ENCODE results near the gene ADGRA1. TPM values are rescaled to one million over a fixed set of nuclear protein-coding genes. Genes with fewer than 3 reads are reported as not detected.

ADGRA1 gene
- polyA plus RNA-seq, 3 donors, result not detected

GRCh38 chr10:133139551-133140065, 51.9 kb downstream of the ADGRA1 start:
- H3K9me3 ChIP-seq (replicated peaks in 1 of 2; ENCODE audit: control insufficient read depth in 1 of 2, insufficient read depth in 1 of 2, low read length in 2 of 2), result no peaks in the 10 kb centered on the region
- H3K4me3 ChIP-seq (replicated peaks in 1 of 3; ENCODE audit: low read depth in 2 of 3, low read length in 3 of 3), result no peak overlapping the region
- no peak overlapping the region for H3K9ac ChIP-seq (ENCODE audit: insufficient read depth, low read length, poor library complexity, severe bottlenecking)
- no peak overlapping the region for H3K27ac ChIP-seq (ENCODE audit: low read depth in 1 of 2, low read length in 2 of 2)
- Mint-ChIP-seq H3K27ac (no peak overlapping the region), H3K36me3 (no peaks in the 10 kb centered on the region), H3K4me3 (no peak overlapping the region), H3K9me3 (no peaks in the 10 kb centered on the region), H3K27me3 (ENCODE audit: low read depth in 3 of 3) (peaks cover 2 to 10% (median 6%) of the 10 kb centered on the region in 3 donors), H3K4me1 (peaks cover 6% of the 10 kb centered on the region)
- H3K36me3 ChIP-seq (replicated peaks in 1 of 2; ENCODE audit: control insufficient read depth in 1 of 2, insufficient read depth in 2 of 2, low read length in 2 of 2), result no peaks in the 10 kb centered on the region
- TF ChIP-seq CTCF (IDR thresholded peaks at IDR 0.05), result no peak
- H3K4me1 ChIP-seq (ENCODE audit: control insufficient read depth in 1 of 2, insufficient read depth in 2 of 2, low read length in 2 of 2), result no peaks in the 10 kb centered on the region
- DNase-seq, result no peak
- H3K27me3 ChIP-seq (ENCODE audit: control insufficient read depth in 2 of 2, insufficient read depth in 2 of 2, low read length in 2 of 2), result no peaks in the 10 kb centered on the region
- 30% methylated on average over 15 of the region's 17 CpGs for WGBS (ENCODE audit: insufficient coverage)
- H4K20me1 ChIP-seq (ENCODE audit: insufficient read depth, low read length), result no peaks in the 10 kb centered on the region
- H2AFZ ChIP-seq (ENCODE audit: insufficient read depth, low read depth, low read length, poor library complexity, severe bottlenecking), result no peak overlapping the region
- H3K79me2 ChIP-seq (ENCODE audit: insufficient read depth, low read length), result no peaks in the 10 kb centered on the region
- intact Hi-C loops (cut with micrococcal nuclease), result loop anchor here (5.0 to 10.0 kb wide), 4 partner anchors 95 to 185 kb away; partner anchors contain the start of genes UTF1 (in 1 of the 2) and VENTX (in 1 of the 2)
- H3K4me2 ChIP-seq (replicated peaks; ENCODE audit: extremely low read depth, low read length, poor library complexity, severe bottlenecking), result no peak overlapping the region

DNA sequence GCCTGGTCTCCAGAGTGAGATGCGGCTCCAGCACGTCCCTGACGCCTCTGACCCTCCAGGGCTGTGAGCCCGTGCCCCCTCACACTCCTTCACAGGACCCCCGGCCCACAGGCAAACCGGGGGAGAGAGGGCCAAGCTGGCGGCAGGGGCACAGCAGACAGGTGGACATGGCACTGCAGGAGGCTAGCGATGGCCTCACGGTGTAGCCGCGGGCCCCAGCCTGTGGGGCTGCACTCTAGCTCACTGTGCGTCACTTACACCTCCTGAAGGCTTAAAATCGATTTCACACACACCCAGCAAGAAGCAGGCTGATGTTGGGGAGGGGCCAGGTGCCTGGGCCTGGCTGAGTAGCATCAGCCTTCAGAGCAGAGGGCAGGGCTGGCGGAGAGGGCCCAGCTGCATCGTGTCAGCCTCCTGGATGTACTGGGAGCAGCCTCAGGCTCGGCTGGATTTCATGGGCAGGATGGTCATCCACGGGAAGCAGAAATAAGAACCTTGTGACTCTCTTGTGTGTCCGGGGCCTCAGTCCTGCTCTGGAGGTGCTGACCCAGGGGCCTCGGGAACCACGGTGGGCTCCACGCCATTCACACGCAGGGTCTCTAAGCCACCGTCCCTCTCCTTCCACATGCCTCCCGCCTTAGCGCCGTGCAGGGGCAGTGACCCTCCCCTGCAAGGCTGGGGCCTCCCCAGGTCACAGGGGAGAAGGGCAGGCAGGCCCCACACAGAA, 52.9 kb downstream of the ADGRA1 start:
- intact Hi-C loops (cut with micrococcal nuclease), result loop anchor here (5.0 to 10.0 kb wide), 4 partner anchors 94 to 184 kb away; partner anchors contain the start of genes UTF1 (in 1 of the 2) and VENTX (in 1 of the 2)
- H3K9ac ChIP-seq (ENCODE audit: insufficient read depth, low read length, poor library complexity, severe bottlenecking), result no peak overlapping the region

More for the DNA sequence above, 52.9 kb downstream of the ADGRA1 start:
- Histone ChIP-seq H3K4me2 (replicated peaks; ENCODE audit: extremely low read depth, low read length, poor library complexity, severe bottlenecking) (no peak overlapping the region), H3K79me2 (ENCODE audit: insufficient read depth, low read length) (no peaks in the 10 kb centered on the region), H3K27ac (ENCODE audit: low read depth in 1 of 2, low read length in 2 of 2) (no peak overlapping the region), H3K4me3 (replicated peaks in 1 of 3; ENCODE audit: low read depth in 2 of 3, low read length in 3 of 3) (no peak overlapping the region), H3K4me1 (ENCODE audit: control insufficient read depth in 1 of 2, insufficient read depth in 2 of 2, low read length in 2 of 2) (no peaks in the 10 kb centered on the region), H3K36me3 (replicated peaks in 1 of 2; ENCODE audit: control insufficient read depth in 1 of 2, insufficient read depth in 2 of 2, low read length in 2 of 2) (no peaks in the 10 kb centered on the region), H2AFZ (ENCODE audit: insufficient read depth, low read depth, low read length, poor library complexity, severe bottlenecking) (no peak overlapping the region), H3K27me3 (ENCODE audit: control insufficient read depth in 2 of 2, insufficient read depth in 2 of 2, low read length in 2 of 2) (peaks cover 0 to 3% of the 10 kb centered on the region in 2 donors), H4K20me1 (ENCODE audit: insufficient read depth, low read length) (no peaks in the 10 kb centered on the region), H3K9me3 (replicated peaks in 1 of 2; ENCODE audit: control insufficient read depth in 1 of 2, insufficient read depth in 1 of 2, low read length in 2 of 2) (no peaks in the 10 kb centered on the region)
- Mint-ChIP-seq H3K4me1 (peaks cover 6% of the 10 kb centered on the region), H3K27me3 (ENCODE audit: low read depth in 3 of 3) (peaks cover 5 to 12% (median 9%) of the 10 kb centered on the region in 3 donors), H3K36me3 (no peaks in the 10 kb centered on the region), H3K4me3 (no peak overlapping the region), H3K27ac (peak overlapping the region in 1 of 7 donors; percentile 20), H3K9me3 (no peaks in the 10 kb centered on the region)
- no peak for TF ChIP-seq CTCF (IDR thresholded peaks at IDR 0.05)
- DNase-seq, result no peak
- WGBS (ENCODE audit: insufficient coverage), result 92% methylated on average over 20 of the region's 26 CpGs

Data from CD14-positive monocyte (primary cell).